PFSK-1 (cell line): ENCODE results near the gene TMX3.

Experiments
- POLR2AphosphoS5 ChIP-seq: IDR thresholded peaks from 2 replicates; pipeline ENCODE4 v1.6.1; 2012; ENCODE audit warnings: low read depth, mild to moderate bottlenecking, control low read depth, low read length, moderate library complexity
- REST ChIP-seq, 2 experiments: IDR thresholded peaks; 2 replicates each; pipeline versions ENCODE4 v1.6.1 to v1.8.0; 2011 to 2012; ENCODE audit warnings: low read depth in 2 of 2, low read length in 2 of 2, control low read depth in 1 of 2, inconsistent platforms in 1 of 2, mild to moderate bottlenecking in 1 of 2, moderate library complexity in 1 of 2; ENCODE audit not compliant: insufficient read depth in 1 of 2
- SIN3A ChIP-seq: IDR thresholded peaks from 2 replicates; pipeline ENCODE4 v1.6.1; 2012; ENCODE audit warnings: mild to moderate bottlenecking, low read length, moderate library complexity, borderline replicate concordance; ENCODE audit not compliant: insufficient read depth
- TAF1 ChIP-seq: IDR thresholded peaks from 2 replicates; pipeline ENCODE4 v1.6.1; 2012; ENCODE audit warnings: low read length, control low read depth, borderline replicate concordance; ENCODE audit not compliant: insufficient read depth

- TF ChIP-seq SIN3A (no peak), TAF1 (no peak), REST (IDR thresholded peaks at IDR 0.05; ENCODE audit: insufficient read depth in 1 of 2, low read depth in 2 of 2, low read length in 2 of 2) (no peak), POLR2AphosphoS5 (no peak)
These were observed 23.7 kb upstream of the TMX3 start for GRCh38 chr18:68738564-68738963.
